Renal pelvis (tissue), 4 donors: ENCODE measurements around the gene ITPRID1. TPM values are rescaled to one million over a fixed set of nuclear protein-coding genes. Genes with fewer than 3 reads are reported as not detected.
"Not testable (repeated sequence)": the region's sequence is repeated elsewhere in the genome, so short reads cannot be mapped to it uniquely, and the experiment has no call there.

ENCODE experiments used
- DNase-seq: peaks from one replicate; pipeline ENCODE4 v3.0.0-alpha.2; 2013
- polyA plus RNA-seq, 3 donors: library from polyadenylated mRNA; unstranded; fragments of 120-200 nt; gene quantifications; one replicate each; pipeline ENCODE4 v1.2.1, GENCODE V29; 2013; ENCODE audit not compliant: insufficient read length in 3 of 3

The ITPRID1 gene
- polyA plus RNA-seq, 3 donors: not detected

- DNase-seq: no peak
Observed at GRCh38 chr7:31516680-31517502, 3.0 kb downstream of the ITPRID1 start.

GRCh38 chr7:31517513-31517912, 3.6 kb downstream of the ITPRID1 start:
- no peak for DNase-seq

DNA sequence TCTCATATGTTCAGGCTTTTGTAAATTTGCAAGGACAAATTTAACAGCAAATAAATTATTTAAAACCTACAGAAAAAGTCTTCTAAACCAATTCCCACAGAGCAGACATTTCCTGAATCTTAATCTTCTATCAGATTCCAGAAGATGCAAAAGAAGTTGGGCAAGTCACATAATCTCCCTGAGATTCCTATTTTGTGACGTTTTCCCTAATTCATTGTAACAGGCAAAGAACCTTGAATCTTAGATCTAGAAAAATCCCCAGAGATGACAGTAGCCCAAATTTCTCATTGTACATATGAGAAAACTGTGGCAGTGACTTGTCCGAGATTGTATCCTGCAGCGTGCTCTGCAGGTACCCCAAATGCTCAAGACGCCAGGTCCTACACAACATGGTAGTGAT, 4.9 kb downstream of the ITPRID1 start:
- no peak for DNase-seq

DNA sequence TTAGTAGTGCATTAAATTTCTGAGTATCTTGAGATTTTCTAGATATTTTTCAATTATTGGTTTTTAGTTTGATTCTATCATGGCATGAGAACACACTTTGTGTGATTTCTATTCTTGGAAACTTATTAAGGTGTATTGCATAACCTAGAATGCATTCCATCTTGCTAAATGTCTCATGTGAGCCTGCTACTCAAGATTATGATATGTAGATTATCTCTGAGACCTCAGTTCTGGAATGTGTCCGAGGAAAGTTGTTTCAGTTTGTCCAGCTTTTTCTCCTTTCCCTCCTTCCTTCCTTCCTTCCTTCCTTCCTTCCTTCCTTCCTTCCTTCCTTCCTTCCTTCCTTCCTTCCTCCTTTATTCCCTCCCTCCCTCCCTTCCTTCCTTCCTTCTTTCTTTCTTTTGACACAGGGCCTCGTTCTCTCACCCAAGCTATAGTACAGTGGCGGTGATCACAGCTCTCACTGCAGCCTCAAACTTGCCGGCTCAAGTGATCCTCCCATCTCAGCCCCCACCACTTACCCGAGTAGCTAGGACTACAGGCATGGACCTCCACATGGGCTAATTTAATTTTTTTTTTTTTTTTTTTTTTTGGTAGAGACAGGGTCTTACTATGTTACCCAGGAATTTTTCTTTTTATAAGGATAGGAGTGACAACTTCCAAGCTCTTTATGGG, 7.6 kb downstream of the ITPRID1 start:
- DNase-seq: no peak

DNA sequence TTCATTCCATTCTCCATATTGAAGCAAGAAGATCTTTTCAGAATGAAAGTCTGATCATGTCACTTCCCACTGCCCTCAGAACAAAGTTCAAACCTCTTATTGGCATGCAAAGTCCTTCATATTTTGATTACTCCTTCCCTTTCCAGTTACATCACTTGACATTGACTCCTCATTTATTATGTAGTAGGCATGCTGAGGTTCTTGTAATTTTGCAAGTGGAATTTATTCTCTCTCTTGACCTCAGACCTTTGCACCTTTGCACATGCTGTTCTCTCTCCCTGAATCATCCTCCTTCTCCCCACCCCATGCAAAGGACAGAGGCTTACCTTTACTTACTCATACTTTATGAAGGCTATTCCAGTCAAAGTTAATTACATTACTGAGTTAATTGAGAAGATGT, 13.0 kb downstream of the ITPRID1 start:
- DNase-seq: no peak

- DNase-seq: no peak
Observed at GRCh38 chr7:31529103-31529502, 15.2 kb downstream of the ITPRID1 start.

DNA sequence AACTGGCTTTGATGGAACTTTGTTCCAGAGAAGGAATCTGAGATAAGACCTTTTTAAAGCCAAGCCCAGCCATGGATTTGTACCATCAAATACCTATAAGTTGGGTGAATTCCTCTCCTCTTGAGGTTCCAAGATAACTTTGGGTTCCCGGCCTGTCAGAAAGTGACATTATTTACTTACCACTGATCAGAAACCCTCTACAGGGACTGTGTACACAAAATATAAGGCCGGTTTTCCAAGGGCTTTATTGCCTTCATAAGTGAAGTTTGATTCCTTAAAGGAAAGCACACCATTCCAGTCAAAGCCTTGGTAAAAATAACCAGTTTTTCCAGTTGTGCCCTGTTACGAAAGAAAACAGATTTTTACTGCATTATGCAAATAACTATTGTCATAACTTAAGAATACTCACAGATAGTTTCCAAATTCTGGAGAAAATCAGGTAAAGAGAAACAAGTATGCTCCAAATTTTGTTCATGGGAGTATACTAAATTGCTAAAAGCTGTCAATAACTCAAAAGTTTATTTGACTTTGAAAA, 26.8 kb downstream of the ITPRID1 start:
- DNase-seq: not testable (repeated sequence)

GRCh38 chr7:31545549-31545948, 31.7 kb downstream of the ITPRID1 start:
- DNase-seq: no peak

- no peak for DNase-seq
Observed at GRCh38 chr7:31549611-31550010, 35.7 kb downstream of the ITPRID1 start.

GRCh38 chr7:31550432-31550831, 36.5 kb downstream of the ITPRID1 start:
- peak; percentile 12 for DNase-seq

GRCh38 chr7:31553661-31554081, 39.8 kb downstream of the ITPRID1 start:
- DNase-seq: no peak

DNA sequence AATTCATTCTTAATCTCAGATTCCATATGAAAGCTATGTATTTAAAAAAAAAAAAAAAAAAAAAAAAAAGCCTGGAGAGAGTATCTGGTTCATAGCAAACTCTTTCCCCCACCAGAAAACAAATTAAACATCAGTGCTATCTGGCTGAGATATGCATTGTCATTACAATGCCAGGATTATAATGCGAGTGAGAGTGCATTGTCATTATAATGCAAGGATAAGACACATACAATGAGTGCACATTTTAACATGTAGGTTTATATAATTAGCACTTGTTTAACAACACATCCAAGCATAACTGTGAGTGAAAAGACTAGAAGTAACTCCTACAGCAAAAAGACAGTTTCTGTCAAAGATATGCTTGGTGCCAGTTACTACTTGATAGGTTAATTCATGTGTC, 48.1 kb downstream of the ITPRID1 start:
- no peak for DNase-seq

GRCh38 chr7:31563522-31563921, 49.6 kb downstream of the ITPRID1 start:
- DNase-seq: no peak

GRCh38 chr7:31563951-31564350, 50.1 kb downstream of the ITPRID1 start:
- no peak for DNase-seq

DNA sequence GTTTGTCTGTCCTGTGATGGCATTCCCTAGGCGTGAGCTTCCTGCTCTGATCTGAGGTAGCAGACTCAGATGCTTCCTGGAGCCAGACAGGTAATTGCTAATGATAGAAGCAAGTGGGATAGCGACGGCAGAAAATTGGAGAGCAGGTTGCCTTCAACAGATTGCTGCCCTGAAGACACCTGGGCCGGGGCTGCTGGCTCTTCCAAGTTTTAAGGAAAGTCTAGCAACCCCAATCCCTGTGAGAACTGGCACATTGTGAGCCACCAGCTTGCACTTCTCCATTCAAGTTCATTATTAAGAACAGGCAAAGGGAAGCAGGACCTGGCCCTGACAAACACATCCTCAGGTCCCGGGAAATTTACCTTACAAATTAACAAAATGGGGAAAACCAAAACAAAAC, 50.8 kb downstream of the ITPRID1 start:
- DNase-seq: no peak

DNA sequence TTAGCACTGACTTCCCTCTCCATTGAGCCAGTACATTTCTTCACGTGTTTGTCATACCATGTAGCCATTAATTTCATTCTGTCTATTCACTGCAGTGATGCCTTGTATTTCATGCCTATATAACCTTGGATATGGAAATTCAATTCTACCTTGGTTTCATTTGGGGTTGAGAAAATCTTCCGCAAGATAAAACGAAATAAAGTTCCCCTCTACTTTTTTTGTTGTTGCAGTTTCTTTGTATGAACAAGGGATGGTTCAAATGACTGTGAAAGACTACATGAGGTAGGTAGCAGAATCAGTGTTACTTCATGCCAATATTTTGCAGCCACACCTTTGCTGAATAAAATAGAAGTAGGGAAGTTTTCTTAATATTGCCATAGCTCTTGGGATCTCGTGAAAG, 55.6 kb downstream of the ITPRID1 start:
- no peak for DNase-seq

DNA sequence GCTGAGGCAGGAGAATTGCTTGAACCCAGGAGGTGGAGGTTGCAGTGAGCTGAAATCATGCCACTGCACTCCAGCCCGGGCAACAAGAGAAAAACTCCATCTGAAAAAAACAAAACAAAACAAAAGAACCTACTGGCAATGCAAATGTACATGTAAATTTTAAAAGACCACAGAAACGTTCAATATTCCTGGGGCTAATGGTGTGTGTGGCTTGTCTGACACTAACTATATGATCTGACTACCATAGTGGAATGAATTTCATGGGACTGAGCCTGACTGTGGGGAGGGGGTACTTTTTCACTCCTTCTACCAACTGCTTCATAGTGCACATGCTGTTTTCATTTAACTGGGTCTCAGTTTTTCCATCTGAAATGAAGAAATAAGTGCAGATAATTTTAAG, 69.6 kb downstream of the ITPRID1 start:
- no peak for DNase-seq

- no peak for DNase-seq
Observed at GRCh38 chr7:31583942-31584341, 70.1 kb downstream of the ITPRID1 start.

- no peak for DNase-seq
Observed at GRCh38 chr7:31595390-31595789, 81.5 kb downstream of the ITPRID1 start.

DNA sequence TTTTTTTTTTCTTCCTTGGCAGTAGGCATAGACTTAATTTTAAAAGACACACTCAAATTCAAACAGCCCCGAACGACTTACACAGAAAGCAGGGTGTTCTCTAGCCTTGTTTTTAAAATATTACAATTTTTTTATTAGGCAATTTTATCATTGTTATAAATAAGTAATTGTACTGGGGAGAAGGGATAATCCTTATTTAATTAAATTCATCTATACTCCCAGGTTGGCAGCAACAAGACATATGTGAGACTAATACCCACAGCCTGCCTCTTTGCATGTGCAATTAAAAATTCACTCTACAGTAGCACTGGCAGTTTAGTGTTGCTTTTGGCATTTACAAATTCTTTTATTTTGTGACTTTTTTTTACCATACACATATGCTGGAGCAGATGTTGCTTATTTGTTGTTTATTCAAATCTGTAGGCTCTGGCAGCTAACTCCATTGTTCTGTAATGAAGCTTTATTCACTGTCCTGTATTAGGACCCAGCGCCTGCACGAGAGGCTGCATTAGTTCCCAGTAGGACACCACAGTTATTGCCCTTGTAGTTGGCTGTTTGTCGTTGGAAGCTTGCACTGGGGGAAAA, 88.2 kb downstream of the ITPRID1 start:
- DNase-seq: no peak

DNA sequence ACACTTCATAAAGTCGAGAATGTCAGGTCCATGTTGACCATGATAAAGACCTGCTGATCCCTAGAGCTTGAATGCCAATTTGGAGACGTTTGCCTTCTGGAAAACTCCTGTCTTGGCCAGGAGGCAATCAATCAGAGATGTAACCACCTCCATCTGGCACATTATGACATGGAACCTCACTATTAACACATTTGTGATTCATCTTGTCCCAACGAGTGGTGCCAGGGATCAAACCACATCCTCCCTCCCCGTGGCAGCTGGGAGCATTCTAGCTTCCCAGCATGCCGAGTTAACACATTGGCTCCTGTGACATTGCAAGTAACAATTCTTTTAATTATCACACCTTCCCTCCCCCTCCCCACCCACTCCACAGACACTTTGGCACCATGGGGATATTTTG, 89.2 kb downstream of the ITPRID1 start:
- DNase-seq: no peak

DNA sequence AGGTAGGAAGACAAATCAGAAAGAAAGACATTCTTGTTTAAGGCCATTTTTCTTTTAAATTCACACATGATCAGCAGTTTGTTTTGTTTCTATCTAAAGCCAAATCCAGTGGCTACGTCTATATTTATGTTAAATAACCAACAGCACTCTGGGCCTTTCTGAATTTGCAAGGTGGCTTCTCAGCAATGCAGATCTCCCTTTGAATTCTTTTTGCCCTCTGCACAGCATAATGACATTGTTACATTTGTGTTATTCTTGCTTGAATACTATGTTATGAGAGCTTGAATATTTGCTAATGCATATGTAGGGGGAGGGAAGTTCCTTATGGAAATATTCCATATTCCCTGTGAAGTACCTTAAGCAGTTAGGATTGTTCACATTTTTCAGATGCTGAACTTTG, 99.7 kb downstream of the ITPRID1 start:
- DNase-seq: no peak

DNA sequence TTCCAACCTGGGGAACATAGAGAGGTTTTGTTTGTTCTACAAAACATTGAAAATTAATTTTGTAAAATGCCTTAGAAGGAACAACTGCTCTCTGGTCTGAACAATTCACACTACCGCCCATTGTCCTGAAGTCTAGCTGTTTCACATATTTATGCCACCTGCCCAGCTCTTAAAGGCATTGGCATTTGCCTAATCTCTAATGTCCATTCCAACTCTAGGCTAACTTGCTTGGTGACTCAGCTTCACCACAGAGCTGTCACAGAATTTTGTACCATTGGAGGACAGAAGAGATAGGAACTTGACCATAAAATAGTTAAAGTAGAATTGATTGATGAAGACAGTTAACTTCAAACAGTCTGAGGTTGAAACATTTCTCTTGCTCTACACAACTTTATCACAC, 119.6 kb downstream of the ITPRID1 start:
- no peak for DNase-seq
